ENCODE results near the gene CPSF4L.
"Not testable (repeated sequence)": the region's sequence is repeated elsewhere in the genome, so short reads cannot be mapped to it uniquely, and the experiment has no call there.

Gene CPSF4L

DNA sequence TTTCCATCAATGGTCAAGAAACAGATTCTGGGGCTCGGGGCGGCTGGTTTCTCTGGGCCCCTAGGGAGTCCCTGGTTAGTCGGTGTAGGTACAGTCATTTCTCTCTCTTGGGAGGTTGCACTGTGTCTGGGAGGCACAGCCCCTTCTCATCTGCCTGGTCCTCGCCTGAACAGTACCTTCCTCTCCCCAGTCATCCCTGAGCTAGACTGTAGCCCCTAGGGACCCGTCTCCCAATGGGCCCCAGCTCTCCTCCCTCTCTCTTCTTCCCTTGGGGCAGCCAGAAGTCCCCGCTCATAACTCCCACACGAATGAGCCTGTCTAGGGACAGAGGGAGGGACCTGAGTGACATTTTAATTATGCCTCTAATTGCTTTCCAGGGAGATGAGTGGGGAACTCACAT, 20.2 kb upstream of the CPSF4L start:
- H3K9me3 Mint-ChIP-seq: no peaks in the 10 kb centered on the region
- no peak overlapping the region for H3K27ac Mint-ChIP-seq
- no peaks in the 10 kb centered on the region for H3K27me3 Mint-ChIP-seq
- H3K4me1 Mint-ChIP-seq: no peaks in the 10 kb centered on the region
- no peaks in the 10 kb centered on the region for H3K36me3 Mint-ChIP-seq
- no peak overlapping the region for H3K4me3 Mint-ChIP-seq

GRCh38 chr17:73280191-73280590, 18.5 kb upstream of the CPSF4L start:
- Mint-ChIP-seq H3K4me3 (no peak overlapping the region), H3K36me3 (no peaks in the 10 kb centered on the region), H3K27ac (no peak overlapping the region)

GRCh38 chr17:73279704-73280103, 18.0 kb upstream of the CPSF4L start:
- H3K4me1 Mint-ChIP-seq: no peaks in the 10 kb centered on the region
- no peak overlapping the region for H3K4me3 Mint-ChIP-seq
- H3K36me3 Mint-ChIP-seq: no peaks in the 10 kb centered on the region
- no peak overlapping the region for H3K27ac Mint-ChIP-seq
- H3K9me3 Mint-ChIP-seq: no peaks in the 10 kb centered on the region
- H3K27me3 Mint-ChIP-seq: no peaks in the 10 kb centered on the region

More at GRCh38 chr17:73280191-73280590, 18.5 kb upstream of the CPSF4L start:
- H3K9me3 Mint-ChIP-seq: no peaks in the 10 kb centered on the region
- no peaks in the 10 kb centered on the region for H3K4me1 Mint-ChIP-seq
- no peaks in the 10 kb centered on the region for H3K27me3 Mint-ChIP-seq

- no peaks in the 10 kb centered on the region for H3K36me3 Mint-ChIP-seq
- no peak overlapping the region for H3K4me3 Mint-ChIP-seq
- H3K27me3 Mint-ChIP-seq: no peaks in the 10 kb centered on the region
- no peak overlapping the region for H3K27ac Mint-ChIP-seq
- H3K9me3 Mint-ChIP-seq: no peaks in the 10 kb centered on the region
- H3K4me1 Mint-ChIP-seq: no peaks in the 10 kb centered on the region
Observed at GRCh38 chr17:73278465-73279453, 17.1 kb upstream of the CPSF4L start.

DNA sequence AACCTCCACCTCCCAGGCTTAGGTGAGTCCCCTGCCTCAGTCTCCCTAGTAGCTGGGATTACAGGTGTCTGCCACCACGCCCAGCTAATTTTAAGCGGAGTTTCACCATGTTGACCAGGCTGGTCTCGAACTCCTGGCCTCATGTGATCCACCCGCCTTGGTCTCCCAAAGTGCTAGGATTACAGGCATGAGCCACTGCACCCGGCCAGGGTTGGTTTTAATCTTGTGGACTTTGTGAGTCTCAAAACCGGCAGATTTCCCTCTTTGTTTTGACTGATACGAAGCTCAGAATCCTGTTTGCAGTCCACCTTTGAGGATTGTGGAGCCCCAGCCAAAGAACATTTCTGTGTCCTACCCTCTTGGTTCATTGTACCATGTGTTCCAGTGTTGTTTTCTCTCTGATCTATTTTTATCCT, 16.4 kb upstream of the CPSF4L start:
- no peaks in the 10 kb centered on the region for H3K36me3 Mint-ChIP-seq
- no peaks in the 10 kb centered on the region for H3K4me1 Mint-ChIP-seq
- no peak overlapping the region for H3K27ac Mint-ChIP-seq
- no peak overlapping the region for H3K4me3 Mint-ChIP-seq
- no peaks in the 10 kb centered on the region for H3K9me3 Mint-ChIP-seq
- no peaks in the 10 kb centered on the region for H3K27me3 Mint-ChIP-seq

DNA sequence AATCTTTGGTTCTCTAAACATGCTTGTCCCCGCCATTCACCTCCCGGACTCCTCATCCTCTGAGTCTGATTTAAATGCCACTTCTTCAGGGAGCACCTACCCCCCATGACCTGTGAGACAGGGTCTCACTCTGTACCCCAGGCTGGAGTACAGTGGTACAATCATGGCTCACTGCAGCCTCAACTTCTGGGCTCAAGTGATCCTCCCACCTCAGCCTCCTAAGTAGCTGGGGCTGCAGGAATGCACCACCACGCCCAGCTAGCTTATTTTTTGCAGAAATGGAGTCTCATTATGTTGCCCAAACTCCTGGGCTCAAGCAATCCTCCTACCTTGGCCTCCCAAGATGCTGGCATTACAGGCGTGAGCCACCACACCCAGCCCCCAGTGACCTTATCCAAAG, 12.8 kb upstream of the CPSF4L start:
- Mint-ChIP-seq H3K27me3 (no peaks in the 10 kb centered on the region), H3K4me1 (no peaks in the 10 kb centered on the region), H3K36me3 (no peaks in the 10 kb centered on the region), H3K4me3 (no peak overlapping the region), H3K9me3 (no peaks in the 10 kb centered on the region), H3K27ac (no peak overlapping the region)

DNA sequence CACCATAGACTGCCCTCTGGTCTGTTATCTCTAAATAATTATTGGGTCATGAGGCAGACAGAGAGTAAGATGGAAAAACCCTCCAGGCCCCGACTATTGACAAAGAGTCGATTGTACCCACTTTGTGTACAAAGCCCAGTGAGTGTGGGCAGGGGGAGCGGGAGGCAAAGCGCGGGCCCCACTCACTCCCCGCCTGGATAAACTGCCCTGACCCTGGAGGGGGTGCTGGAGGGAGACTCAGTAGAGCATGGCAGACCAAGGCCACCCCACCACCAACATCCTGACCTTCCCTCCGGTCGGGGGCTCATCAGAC, 11.2 kb upstream of the CPSF4L start:
- Mint-ChIP-seq H3K4me3 (no peak overlapping the region), H3K27me3 (no peaks in the 10 kb centered on the region)

DNA sequence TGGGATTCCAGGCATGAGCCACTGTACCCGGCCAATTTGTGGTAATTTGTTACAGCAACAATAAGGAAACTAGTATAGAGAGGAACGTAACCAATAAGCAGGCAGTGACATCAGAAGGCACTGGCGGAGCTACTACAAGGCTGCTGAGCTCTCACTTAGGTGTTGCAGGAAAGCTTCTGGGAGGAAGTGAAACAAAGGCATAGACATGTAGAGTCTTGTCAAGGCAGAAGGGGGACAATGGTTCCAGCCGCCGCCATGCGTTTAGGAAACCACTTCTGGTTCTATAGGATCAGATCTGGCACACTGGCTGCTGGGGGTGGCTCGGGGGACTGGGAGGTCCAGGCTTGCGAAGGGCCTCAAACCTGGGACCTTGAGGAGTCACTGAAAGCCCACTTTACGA, 9.4 kb upstream of the CPSF4L start:
- Mint-ChIP-seq H3K36me3 (no peaks in the 10 kb centered on the region), H3K27me3 (no peaks in the 10 kb centered on the region), H3K4me3 (no peak overlapping the region), H3K27ac (no peak overlapping the region), H3K4me1 (no peaks in the 10 kb centered on the region), H3K9me3 (no peaks in the 10 kb centered on the region)

More for the DNA sequence above, 11.2 kb upstream of the CPSF4L start:
- no peaks in the 10 kb centered on the region for H3K4me1 Mint-ChIP-seq
- H3K27ac Mint-ChIP-seq: no peak overlapping the region
- no peaks in the 10 kb centered on the region for H3K36me3 Mint-ChIP-seq
- H3K9me3 Mint-ChIP-seq: no peaks in the 10 kb centered on the region

- Mint-ChIP-seq H3K27ac (no peak overlapping the region), H3K27me3 (no peaks in the 10 kb centered on the region), H3K4me1 (no peaks in the 10 kb centered on the region), H3K4me3 (no peak overlapping the region), H3K36me3 (no peaks in the 10 kb centered on the region), H3K9me3 (no peaks in the 10 kb centered on the region)
Observed at GRCh38 chr17:73269791-73270190, 8.1 kb upstream of the CPSF4L start.

DNA sequence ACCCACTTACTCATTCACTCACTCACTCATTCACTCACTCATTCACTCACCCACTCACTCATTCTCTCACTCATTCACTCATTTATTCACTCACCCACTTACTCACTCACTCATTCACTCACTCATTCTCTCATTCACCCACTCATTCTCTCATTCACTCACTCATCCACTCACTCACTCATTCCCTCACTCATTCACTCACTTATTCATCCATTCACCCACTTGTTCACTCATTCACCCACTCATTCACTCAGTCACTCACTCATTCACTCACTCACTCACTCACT, 7.6 kb upstream of the CPSF4L start:
- H3K27ac Mint-ChIP-seq: no peak overlapping the region
- H3K4me1 Mint-ChIP-seq: no peaks in the 10 kb centered on the region
- no peaks in the 10 kb centered on the region for H3K9me3 Mint-ChIP-seq
- H3K27me3 Mint-ChIP-seq: no peaks in the 10 kb centered on the region
- no peak overlapping the region for H3K4me3 Mint-ChIP-seq
- H3K36me3 Mint-ChIP-seq: no peaks in the 10 kb centered on the region

DNA sequence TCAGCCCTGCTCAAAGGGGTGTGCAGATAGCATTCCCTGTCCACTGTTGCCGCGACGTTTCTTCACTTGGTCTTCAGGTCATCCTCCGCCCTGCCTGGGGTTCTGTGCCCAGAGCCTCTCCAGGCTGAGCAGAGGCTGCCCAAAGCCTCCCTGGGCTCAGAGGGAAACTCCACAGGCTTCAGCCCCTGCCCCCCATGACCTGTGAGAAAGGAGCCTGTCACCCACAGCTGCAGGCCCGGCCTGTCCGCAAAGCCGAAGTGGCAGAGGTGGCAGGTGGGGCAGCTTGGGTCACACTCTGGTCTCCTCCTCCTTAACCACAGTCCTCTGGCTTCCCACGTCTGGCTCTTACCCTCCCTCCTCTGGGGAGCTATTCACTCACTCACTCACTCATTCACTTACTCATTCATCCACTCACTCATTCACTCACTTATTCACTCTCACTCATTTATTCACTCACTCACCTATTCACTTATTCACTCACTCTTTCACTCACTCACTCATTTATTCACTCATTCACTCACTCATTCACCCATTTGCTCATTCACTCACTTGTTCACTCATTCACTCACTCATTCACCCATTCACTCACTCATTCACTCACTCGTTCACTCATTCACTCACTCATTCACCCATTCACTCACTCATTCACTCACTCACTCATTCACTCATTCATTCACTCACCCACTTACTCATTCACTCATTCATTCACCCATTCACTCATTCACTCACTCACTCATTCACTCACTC, 7.1 kb upstream of the CPSF4L start:
- Mint-ChIP-seq H3K4me1 (no peaks in the 10 kb centered on the region), H3K4me3 (no peak overlapping the region), H3K27ac (no peak overlapping the region), H3K36me3 (no peaks in the 10 kb centered on the region), H3K27me3 (no peaks in the 10 kb centered on the region), H3K9me3 (no peaks in the 10 kb centered on the region)

DNA sequence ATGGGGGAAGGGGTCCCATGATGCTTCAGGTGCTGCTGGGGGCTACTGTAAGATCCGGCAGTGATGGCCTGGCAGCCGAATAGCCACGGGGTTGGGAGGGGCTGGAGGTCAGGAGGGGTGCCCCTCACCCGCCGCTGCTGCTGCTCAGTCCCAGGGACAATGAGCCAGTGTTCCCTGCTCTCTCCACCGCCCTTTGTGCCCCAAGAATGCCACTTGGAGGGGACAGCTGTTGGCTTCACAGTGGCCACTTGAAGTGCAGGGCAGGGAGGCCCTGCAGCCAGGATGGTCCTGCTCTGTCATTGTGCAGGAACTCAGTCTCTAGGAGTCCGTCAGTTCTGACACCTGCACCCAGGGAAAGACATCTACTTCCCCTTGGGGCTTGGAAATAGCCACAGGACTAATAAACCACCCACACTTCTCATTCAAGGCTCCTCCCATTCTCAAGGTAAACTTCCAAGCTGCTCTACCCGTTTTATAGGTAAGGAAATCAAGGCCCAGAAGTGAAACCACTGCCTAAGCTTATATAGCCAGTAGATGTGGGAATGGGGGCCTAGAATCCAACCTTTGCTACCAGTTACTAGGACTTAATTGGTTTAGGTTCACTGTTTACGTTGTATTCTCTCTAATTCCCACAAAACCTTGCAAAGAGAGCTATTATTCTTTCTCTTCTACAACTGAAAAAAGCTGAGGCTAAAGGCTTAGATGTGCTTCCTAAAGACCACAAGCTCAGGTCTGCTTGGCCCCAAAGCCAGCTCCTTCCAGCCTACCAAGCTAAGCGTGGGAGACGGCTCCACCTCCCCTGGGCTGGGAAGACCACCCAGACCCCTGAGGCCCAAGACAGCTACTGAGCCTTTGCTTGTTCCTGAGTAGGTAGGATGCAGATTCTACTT, 6.2 kb upstream of the CPSF4L start:
- Mint-ChIP-seq H3K4me1 (no peaks in the 10 kb centered on the region), H3K9me3 (no peaks in the 10 kb centered on the region), H3K27me3 (no peaks in the 10 kb centered on the region)

DNA sequence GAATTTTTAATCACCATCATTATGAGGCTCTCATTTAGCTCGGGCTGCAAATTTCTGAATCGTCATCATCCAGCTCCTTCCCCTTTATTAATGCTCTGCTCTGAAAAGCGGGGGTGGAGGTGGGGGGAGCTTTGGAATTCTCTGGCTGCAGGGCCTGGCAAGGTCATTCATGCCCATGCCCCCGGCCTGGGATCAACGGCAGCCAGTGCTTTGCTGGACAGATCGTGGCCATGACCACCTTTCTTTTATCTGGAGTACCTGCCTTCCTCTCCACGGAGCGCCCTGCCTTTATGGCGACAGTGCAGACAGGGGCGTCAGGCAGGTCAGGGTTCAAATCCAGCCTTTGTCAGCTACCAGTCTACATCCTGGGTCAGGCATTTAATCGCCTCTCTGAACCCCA, 5.1 kb upstream of the CPSF4L start:
- Mint-ChIP-seq H3K9me3 (no peaks in the 10 kb centered on the region), H3K27ac (no peak overlapping the region), H3K36me3 (no peaks in the 10 kb centered on the region), H3K4me1 (no peaks in the 10 kb centered on the region), H3K27me3 (no peaks in the 10 kb centered on the region), H3K4me3 (no peak overlapping the region)

More for the DNA sequence above, 6.2 kb upstream of the CPSF4L start:
- no peak overlapping the region for H3K27ac Mint-ChIP-seq
- no peak overlapping the region for H3K4me3 Mint-ChIP-seq
- no peaks in the 10 kb centered on the region for H3K36me3 Mint-ChIP-seq

GRCh38 chr17:73265646-73266640, 4.3 kb upstream of the CPSF4L start:
- no peaks in the 10 kb centered on the region for H3K27me3 Mint-ChIP-seq
- H3K27ac Mint-ChIP-seq: no peak overlapping the region
- H3K4me3 Mint-ChIP-seq: no peak overlapping the region
- no peaks in the 10 kb centered on the region for H3K9me3 Mint-ChIP-seq
- no peaks in the 10 kb centered on the region for H3K36me3 Mint-ChIP-seq
- H3K4me1 Mint-ChIP-seq: no peaks in the 10 kb centered on the region

DNA sequence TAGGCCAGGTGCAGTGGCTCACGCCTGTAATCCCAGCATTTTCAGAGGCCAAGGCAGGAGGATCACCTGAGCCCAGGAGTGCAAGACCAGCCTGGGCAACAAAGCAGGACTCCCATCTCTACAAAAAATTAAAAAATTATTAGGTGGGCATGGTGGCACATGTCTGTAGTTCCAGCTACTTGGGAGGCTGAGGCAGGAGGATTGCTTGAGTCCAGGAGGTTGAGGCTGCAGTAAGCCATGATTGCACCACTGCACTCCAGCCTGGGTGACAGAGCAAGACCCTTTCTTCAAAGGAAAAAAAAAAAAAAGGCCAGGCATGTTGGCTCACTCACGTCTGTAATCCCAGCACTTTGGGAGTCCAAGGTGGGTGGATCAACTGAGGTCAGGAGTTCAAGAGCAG, 2.8 kb upstream of the CPSF4L start:
- not testable (repeated sequence) for H3K27me3 Mint-ChIP-seq, H3K27ac Mint-ChIP-seq, H3K4me3 Mint-ChIP-seq, H3K36me3 Mint-ChIP-seq, H3K4me1 Mint-ChIP-seq, H3K9me3 Mint-ChIP-seq
